HL-60/S4 (cell line): ENCODE data around the gene NAA25.
"Not testable (repeated sequence)": the region's sequence is repeated elsewhere in the genome, so short reads cannot be mapped to it uniquely, and the experiment has no call there.

Source experiments
- in situ Hi-C: fragments of 300-500 bp; cut with MboI; formaldehyde crosslinking; loops from 2 replicates; pipeline ENCODE4 v1.14.3; 2022; ENCODE audit warnings: low sequenced_read_pairs

Gene NAA25

GRCh38 chr12:112063273-112063672 lies 45.3 kb downstream of the NAA25 start:
- in situ Hi-C loops: no loop called here

GRCh38 chr12:112061137-112061536 lies 47.4 kb downstream of the NAA25 start:
- in situ Hi-C loops: no loop called here

GRCh38 chr12:112049351-112049750 lies 59.2 kb downstream of the NAA25 start:
- in situ Hi-C loops: no loop called here

- in situ Hi-C loops: no loop called here
These were observed 62.6 kb downstream of the NAA25 start for GRCh38 chr12:112046003-112046402.

GRCh38 chr12:112036614-112037013 lies 72.0 kb downstream of the NAA25 start:
- in situ Hi-C loops: not testable (repeated sequence)

- in situ Hi-C loops: no loop called here
These were observed 73.3 kb downstream of the NAA25 start for GRCh38 chr12:112035219-112035785.

- in situ Hi-C loops: no loop called here
These were observed 76.3 kb downstream of the NAA25 start for GRCh38 chr12:112032292-112032691.

GRCh38 chr12:112031472-112031871 lies 77.1 kb downstream of the NAA25 start:
- in situ Hi-C loops: no loop called here

GRCh38 chr12:112029301-112029700 lies 79.3 kb downstream of the NAA25 start:
- in situ Hi-C loops: no loop called here

- in situ Hi-C loops: no loop called here
These were observed 82.7 kb downstream of the NAA25 start for GRCh38 chr12:112025808-112026375.

GRCh38 chr12:112023759-112024396 lies 84.7 kb downstream of the NAA25 start:
- in situ Hi-C loops: no loop called here

GRCh38 chr12:112022241-112023016 lies 86.2 kb downstream of the NAA25 start:
- in situ Hi-C loops: no loop called here

- in situ Hi-C loops: no loop called here
These were observed 87.6 kb downstream of the NAA25 start for GRCh38 chr12:112020947-112021457.

GRCh38 chr12:112018571-112019237 lies 89.9 kb downstream of the NAA25 start:
- in situ Hi-C loops: no loop called here

GRCh38 chr12:112017041-112017440 lies 91.5 kb downstream of the NAA25 start:
- in situ Hi-C loops: no loop called here

GRCh38 chr12:112015938-112016337 lies 92.6 kb downstream of the NAA25 start:
- in situ Hi-C loops: no loop called here

- in situ Hi-C loops: no loop called here
These were observed 94.8 kb downstream of the NAA25 start for GRCh38 chr12:112013601-112014402.

GRCh38 chr12:112012775-112013600 lies 95.6 kb downstream of the NAA25 start, which contains the start of the genes ERP29 and TMEM116:
Gene ERP29, plus strand, starts transcription at chr12:112013426. Its CDS starts 40 bp downstream, at chr12:112013466.
Gene TMEM116, minus strand, starts transcription at chr12:112013165. Its CDS starts 7,895 bp downstream, at chr12:112005270.
- in situ Hi-C loops: no loop called here

- in situ Hi-C loops: no loop called here
These were observed 96.9 kb downstream of the NAA25 start for GRCh38 chr12:112011685-112012084.
